Ecto neural progenitor cell (in vitro differentiated cells): ENCODE results near the gene LDLRAD1.
A peak's percentile ranks its signal among the peaks of the same experiment; 100 is the strongest.
"Not testable (repeated sequence)": the region's sequence is repeated elsewhere in the genome, so short reads cannot be mapped to it uniquely, and the experiment has no call there.

Experiments
- DNase-seq: peaks from one replicate; pipeline ENCODE4 v3.0.0-alpha.2; 2018; ENCODE audit warnings: low spot score

LDLRAD1 gene, protein sequence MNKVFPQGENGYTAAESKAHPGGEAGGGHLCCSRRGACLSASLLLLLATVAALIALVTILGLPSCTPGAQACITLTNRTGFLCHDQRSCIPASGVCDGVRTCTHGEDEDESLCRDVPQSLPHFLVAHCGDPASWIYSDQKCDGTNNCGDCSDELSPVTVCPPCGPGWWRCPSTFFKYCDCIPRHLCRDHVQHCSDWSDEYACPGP

DNA sequence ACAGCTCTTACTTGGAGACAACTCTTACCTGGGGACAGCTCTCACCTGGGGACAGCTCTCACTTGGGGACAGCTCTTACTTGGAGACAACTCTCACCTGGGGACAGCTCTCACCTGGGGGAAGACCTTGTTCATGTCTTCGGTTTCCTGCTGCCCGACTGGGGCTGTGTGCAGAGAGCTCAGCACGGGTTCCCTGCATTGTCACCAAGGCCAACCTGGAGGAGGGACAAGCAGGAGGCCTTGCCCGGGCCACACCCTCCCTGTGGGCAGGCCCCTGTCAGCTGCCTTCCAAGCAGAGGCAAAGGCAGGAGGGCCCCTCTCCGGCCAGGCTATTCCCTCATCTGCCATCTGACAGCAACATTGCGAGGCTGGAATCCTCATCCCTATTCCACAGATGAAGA is at the start of gene LDLRAD1:
LDLRAD1 (minus strand) TSS at position 208 of the 400 bp plus-strand sequence; CDS start at position 134, 74 bp downstream.
- no peak for DNase-seq

DNA sequence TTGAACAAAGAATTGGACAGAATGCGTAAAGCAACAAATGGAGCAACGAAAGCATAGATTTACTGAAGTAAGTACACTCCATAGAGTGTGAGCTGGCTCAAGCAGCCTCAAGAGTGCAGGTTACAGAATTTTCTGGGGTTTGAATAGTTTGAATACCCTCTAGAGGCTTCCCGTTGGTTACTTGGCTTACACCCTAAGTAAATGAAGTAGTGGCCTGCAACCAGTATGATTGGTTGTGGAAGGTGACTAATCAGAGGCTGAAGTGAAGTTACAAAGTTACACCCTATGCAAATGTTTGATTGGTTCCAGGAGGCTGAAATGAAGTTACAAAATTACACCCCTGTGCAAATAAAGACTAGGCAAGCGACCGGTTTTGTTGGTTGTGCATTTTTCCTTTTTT is 46.3 kb upstream of the LDLRAD1 start:
- no peak for DNase-seq

DNA sequence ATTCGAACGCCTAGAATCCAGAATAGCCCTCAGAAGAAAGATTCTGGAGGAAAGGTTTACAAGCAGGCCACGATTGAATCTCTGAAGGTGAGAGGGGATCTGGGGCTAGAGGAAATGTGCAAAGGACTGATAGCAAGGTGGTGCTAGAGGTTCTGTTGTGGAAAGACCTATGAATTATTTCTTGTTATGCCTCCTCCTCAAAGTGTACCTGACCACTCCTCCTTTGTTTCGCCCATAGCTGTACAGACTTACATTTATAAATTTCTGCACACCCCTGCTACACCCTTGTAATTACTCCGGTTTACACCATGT is 36.4 kb upstream of the LDLRAD1 start:
- no peak for DNase-seq

DNA sequence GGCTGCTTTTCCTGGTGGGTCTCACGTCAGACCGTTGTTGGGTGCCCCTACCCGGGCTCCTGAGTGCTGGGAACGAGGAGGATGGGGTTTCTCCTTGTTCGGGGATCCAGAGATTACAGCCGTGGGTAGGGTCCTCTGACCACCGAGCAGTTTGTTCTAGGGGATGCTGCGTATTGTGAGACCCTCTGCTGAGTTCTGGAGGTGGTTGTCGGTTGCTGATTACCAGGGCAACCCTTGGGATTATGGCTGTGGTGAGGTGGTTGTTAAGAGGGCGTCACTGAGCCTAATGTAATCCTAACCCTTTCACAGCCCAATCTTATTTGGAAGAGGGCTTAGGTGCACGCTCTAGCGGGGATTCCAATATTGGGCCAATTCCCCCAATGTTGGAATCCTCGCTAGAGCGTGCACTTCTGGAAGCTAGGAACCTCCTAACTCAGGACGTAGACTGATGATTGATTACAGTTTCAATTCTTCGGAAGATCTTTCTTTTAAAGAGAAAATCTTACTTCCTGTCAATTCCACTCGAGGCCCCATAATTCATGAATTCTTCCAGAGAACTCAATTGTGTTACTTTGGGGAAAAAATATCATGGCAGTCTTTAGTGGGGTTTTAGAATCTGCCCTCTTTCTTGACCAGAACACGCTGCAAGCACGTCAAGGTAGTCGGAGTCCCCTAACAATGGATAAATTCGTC is 35.9 kb upstream of the LDLRAD1 start:
- DNase-seq = no peak

DNA sequence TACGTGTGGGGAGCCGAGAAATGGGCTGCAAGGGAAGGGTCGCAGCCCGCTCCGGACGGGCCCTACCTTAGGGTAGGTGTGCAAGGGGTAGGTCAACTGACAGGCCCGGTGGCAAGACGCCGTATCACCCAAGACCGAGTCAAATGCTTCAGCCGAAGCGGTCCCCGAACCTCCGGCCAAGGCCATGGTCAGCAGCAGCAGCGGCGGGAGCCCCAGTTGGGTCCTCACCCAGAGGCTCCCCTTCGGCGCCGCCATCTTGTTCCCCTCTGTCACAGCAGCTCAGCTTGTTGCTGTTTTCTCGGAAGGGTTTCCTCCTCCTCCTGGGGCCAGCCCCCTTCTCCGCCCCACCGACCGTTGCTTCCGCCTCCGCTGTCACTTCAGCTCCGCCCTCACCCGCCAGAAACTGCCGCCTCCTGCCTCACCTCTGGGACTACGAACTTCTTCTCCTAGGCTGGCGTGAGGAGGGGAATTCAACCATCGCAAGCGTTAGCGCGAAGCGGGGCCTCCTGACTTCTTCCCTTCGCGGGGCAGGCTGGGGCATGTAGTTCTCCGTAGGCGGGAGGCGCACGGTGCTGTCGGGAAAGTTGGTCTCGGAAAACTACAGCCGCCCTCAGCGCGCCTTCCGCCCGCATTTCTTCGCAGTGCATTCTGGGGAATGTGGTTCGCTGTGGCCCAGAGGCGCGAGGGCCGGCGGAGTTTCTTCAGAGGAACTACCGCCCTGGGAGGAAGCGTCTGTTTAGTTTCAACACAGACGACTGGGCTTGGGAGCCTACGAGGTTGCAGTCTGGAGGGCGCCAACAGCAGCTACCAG is 35.2 kb upstream of the LDLRAD1 start, which contains the start of the genes TCEANC2 and TMEM59:
TCEANC2 (plus strand) TSS at position 675 of the 811 bp plus-strand sequence. CDS start 815 bp downstream, outside the sequence.
TMEM59 (minus strand) TSS at position 271 of the 811 bp plus-strand sequence; CDS start at position 255, 16 bp downstream.
- peak; percentile 98 for DNase-seq

DNA sequence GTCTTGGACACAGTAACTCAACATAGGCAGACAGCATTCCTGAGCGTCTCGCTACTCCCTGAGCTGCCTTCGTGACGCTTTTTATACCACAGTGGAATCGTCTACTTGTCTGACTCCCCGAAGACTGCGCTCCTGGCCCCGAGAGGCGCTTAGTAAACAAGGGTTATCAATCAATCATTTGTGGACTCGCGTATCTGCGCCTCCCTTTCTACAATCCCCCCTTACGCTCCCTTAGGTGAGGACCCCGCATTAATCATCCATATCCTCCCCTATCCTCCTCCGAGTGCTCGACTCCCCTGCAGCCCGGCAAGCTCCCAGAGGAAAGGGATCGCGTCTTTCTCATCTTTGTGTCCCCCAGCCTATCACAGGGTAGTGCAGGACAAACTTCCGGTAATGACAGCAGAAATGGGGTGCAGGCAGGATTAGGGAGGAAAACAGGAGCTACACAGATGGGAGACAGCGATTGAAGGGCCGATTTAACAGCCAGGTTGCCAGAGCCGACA is 34.5 kb upstream of the LDLRAD1 start:
- DNase-seq = peak; percentile 61

DNA sequence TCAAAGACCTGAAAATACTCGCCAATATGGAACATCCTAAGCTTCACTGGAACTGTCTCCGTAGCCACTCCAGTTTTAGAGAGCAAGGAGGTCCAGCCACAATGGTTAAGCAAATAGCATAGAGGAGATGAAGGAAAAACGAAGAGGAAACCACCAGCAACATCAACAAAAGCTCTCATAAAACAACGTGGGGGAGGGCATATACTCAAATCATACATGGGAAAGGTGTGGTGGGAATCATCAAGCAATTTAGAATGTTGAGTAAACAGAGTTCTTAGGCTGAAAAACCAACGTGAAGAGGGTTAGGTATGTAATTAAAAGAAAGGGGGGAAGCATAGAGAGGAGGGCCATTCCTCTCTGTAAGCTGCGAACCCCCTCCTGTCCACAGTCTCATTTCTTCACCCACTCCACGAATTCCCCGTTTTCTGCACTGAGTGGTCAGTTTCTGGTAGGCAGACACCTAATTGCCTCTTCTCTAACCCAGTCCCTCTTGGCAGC is 34.0 kb upstream of the LDLRAD1 start:
- no peak for DNase-seq

DNA sequence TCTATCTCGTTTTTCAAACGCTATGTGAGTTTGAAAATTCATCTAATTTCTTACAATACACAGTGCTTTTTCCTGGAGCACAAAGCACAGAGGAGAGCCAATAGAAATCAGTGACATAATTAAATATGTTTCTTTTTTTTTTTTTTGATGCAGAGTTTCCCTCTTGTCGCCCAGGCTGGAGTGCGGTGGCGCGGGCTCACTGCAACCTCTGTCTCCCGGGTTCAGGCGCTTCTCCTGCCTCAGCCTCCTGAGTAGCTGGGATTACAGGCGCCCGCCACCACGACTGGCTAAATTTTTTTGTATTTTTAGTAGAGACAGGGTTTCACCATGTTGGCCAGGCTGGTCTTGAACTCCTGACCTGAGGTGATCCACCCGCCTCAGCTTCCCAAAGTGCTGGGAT is 32.4 kb upstream of the LDLRAD1 start:
- not testable (repeated sequence) for DNase-seq

DNA sequence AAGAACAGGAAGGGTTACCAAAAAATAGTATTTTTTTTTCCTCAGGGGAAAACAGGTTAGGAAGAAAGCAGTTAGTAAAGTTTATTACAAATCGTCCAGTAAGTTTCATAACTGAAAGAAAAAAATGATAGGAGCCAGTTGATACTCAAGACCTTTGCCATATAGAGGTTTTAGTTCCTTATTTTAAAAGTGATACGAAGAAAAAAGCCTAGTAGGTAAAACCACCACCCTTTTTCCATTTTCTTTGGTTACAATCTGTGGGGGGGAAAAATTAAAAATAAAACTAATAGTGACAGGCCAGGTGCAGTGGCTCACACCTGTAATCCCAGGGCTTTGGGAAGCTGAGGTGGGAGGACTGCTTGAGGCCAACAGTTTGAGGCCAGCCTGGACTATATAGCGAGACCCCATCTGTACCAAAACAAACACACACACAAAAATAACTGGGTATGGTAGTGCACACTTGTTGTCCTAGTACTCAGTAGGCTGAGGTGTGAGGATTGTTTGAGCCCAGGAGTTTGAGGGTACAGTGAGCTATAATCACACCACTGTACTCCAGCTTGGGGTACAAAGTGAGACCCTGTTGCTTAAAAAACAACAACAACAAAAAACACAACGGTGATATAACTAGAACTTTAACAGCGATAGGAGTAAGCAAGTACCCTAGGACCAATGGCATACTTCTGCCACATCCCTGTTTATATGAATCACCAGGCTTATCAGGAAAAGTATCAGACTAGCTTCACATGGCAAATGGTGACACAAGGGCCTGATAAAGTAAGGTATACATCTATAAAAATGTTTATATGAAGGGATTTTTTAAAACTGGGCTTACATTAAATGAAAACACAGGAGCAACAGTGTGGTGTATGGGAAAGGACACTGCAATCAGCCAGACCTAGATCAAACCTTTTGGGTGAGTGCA is 29.7 kb upstream of the LDLRAD1 start:
- DNase-seq = no peak

DNA sequence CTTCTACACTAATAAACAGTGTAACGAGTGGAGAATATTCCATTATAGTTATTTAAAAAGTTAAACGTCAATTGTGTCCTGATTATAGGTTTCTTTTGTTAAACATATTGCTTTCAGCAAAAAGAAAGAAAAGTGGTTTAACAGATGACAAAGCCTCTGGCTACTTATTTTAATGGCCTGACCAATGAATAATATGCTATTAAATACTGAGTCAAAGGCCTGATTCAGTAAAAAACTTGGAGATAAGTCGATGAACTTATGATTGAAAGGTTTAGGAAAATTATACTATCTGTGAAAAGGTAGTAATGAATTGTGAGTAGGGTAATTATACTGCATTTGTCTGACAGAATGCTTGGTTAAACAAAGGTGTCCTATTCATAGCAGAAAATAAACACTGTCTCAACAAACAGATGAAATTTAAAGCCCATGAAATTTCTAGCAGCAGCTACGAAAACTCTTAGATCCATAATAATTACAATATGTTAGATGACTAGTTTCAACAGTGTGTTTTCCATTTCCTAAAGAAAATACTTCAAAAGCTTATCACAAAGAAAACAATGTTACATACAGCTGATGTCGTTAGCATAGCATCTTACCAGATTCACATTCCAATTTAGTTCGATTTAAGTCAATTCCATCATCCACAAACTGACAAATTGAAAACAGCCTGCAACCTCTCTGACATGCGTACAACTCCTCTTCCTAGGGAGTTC is 28.8 kb upstream of the LDLRAD1 start:
- no peak for DNase-seq

DNA sequence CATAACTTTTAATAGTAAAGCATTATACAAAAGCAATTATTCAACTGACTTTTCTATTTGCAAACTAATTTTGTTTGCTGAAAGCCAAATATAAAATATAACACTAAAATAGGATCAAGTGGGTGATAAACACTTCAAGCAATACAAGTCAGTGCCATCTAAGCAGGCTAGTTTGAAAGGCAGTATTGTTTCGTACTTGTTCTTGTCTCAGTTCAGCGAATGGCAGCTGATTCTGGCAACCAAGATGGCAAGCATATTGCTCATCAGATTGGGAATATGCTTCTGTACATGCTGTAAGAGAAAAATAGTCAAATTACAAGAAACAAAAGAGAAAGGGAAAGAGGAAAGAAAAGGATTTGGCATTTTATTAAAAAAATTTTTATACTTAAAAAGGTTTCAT is 27.5 kb upstream of the LDLRAD1 start:
- no peak for DNase-seq

DNA sequence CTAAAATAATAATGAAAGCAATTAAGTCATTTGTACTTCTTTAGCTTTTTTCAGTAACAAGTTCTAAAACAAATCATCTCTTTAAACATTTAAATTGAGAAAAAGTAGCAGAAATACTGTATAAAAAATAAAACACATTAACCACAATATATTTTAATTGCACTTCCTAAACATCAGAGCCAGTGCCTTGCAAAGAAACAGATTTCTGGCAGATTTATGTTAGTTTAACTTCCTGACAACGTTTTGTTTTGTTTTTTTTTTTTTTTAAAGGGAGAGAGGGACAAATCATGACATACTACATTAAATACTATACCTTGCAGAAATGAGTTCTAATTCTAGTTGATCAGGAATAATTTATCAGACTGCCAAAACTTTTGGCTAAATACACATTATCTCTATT is 23.8 kb upstream of the LDLRAD1 start:
- DNase-seq = no peak

DNA sequence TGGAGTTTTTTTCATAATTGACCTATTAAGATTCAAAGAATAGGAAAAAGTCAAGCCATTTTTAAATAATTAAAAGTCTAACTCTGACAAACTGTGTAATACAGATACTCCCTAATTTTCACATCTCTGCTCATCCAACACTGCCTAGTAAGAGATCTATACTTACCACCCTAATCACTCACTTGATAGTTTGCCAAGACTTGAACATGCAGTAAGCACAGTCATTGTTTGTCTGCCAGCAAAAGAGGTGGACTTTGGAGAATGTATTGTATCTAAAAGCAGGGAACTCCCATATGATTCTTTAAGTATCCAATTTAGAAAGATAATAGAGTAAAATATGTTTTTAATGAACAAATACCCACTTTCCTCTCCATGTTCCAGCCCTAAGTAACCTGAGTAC is 19.5 kb upstream of the LDLRAD1 start:
- no peak for DNase-seq

DNA sequence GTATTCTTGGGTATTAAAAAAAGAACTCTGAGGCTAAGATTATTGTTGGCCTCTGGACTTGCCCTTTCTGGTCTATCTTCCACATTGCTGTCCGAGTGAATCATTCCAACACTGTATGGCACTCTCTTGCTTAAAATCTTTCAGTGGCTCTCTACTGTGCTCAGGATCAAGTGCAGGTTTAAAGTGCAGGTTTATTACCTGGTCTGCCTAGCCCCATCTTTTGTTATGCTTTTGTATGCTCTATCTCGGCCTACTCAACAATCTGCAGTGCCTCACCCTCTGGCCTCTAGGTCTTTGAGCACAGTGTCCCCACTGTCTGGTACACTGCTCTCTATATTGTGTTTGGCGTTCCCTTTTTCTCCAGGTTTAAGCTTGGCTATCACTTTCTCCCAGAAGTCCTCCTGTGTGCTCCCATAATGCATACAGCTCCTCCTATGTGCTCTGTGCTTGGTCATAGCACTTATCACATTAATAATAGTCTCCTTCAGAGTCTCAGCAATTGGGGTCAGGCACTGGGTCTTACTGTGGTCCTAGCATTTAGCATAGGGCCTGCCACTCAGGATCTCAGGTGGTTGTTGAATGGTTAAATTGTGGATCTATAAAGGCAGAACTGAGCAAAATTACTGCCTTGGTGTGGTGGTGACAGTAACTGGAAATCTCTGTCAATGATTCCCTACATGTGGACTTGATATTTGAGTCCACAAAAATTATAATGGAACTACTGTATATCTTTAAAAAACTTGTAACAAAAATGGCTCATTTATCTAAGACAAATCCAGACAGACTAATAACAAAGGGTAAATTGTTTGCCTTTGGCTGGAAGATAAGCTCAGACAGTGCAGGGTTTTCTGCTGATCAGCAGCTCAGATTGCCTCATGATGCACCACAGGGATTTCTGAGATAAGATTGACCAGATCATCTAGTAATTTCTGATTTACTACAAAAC is 10.6 kb upstream of the LDLRAD1 start:
- DNase-seq = no peak

DNA sequence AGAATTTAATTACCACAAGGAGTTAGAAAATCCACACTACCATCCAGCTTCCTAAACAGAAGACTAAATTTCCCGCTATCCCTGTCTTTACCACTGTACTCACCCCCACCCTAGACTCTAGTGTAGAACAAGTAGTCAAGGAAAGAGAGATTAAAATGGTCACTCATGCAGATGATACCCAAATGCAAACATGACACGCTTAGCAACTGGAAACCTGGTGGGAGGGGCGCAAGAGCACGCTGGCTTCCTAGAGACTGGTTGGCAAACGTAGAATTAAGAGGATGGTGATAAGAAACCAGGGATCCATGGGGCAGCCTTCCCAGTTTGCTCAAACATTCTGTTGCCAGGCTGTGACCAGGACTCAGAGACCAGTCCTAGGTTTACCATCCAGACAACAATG is 9.9 kb upstream of the LDLRAD1 start:
- no peak for DNase-seq

DNA sequence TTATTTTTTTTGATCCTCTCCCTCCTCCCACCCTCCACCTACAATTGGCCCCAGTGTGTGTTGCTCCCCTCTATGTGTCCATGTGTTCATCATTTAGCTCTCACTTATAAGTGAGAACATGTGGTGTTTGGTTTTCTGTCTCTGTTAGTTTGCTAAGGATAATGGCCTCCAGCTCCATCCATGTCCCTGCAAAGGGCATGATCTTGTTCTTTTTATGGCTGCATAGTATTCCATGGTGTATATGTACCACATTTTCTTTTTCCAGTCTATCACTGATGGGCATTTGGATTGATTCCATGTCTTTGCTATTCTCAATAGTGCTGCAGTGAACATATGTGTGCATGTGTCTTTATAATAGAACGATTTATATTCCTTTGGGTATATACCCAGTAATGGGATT is 6.8 kb upstream of the LDLRAD1 start:
- not testable (repeated sequence) for DNase-seq

DNA sequence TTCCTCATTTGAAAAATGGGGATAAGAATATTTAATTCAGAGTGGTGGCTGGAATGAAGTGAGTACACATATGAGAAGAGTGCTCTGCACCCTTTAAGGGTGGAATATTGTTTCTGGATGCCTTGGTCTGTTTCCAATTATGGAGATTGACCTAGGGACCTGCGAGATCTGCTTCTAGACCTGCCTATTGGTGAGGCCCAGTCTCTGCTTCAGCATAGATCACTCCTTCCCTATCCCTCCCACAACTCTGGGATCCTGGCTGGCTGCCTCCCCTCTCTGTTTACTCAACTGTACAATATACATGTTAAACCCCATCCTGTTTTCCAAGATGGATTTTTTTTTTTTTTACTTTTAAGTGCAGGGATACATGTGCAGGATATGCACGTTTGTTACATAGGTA is 6.4 kb upstream of the LDLRAD1 start:
- no peak for DNase-seq

DNA sequence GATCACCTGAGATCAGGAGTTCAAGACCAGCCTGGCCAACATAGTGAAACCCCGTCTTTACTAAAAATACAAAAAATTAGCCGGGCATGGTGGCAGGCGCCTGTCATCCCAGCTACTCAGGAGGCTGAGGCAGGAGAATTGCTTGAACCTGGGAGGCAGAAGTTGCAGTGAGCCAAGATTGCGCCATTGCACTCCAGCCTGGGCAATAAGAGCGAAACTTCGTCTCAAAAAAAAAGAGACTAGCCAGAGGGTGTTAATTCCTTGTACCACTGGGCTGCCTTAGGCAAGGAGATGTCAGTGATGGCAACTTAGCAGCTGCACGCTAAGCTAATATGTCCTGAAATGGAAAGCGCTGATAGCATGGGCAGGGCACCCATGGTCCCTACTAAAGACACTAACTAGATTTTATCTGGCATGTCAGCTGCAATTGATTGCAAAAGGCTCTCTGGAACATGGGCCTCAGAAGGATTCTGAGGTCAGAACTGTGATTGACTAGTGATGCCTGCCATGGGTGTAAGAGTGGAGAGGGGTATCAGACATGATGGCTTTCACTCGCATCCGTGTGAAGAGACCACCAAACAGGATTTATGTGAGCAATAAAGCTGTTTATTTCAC is 1.7 kb upstream of the LDLRAD1 start:
- not testable (repeated sequence) for DNase-seq

DNA sequence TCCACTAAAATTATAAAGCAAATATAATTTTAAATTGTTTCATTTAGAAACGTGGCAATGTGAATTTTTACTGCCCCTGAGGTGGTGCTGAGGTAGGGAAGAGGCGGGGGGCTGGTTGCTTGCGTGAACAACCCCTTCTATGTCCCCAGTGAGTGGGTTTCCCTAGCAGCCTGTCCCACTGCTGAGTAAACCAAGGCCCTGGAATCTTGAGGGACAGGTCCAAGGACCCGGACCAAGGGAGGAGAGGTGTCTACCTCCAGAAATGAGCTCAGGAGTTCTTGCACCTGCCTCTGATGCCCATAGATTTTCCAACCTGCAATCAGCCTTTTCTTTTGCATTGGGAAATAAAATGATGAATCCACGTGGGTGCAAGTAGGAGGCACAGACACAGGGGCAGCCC is 649 bp upstream of the LDLRAD1 start:
- no peak for DNase-seq
